HUES6 (cell line): ENCODE data around the gene PRKD2.
A peak's percentile ranks its signal among the peaks of the same experiment; 100 is the strongest.

ENCODE experiments used
- H3K27ac ChIP-seq: 2 replicates; pipeline ENCODE4 v1.7.0; 2013; ENCODE audit warnings: low read depth, mild to moderate bottlenecking, low read length, inconsistent platforms
- H3K27me3 ChIP-seq: 2 replicates; pipeline ENCODE4 v1.6.1; 2013; ENCODE audit warnings: low read length; ENCODE audit not compliant: control insufficient read depth, insufficient read depth
- H3K36me3 ChIP-seq: 2 replicates; pipeline ENCODE4 v1.6.1; 2013; ENCODE audit warnings: low read length; ENCODE audit not compliant: control insufficient read depth, insufficient read depth
- H3K4me1 ChIP-seq: 2 replicates; pipeline ENCODE4 v1.6.1; 2013; ENCODE audit warnings: low read length; ENCODE audit not compliant: control insufficient read depth, insufficient read depth
- H3K4me3 ChIP-seq: 2 replicates; pipeline ENCODE4 v1.5.1; 2013; ENCODE audit warnings: low read depth, low read length
- H3K9ac ChIP-seq: one replicate; pipeline ENCODE4 v1.6.1; 2013; ENCODE audit warnings: mild to moderate bottlenecking, low read length
- H3K9me3 ChIP-seq: 2 replicates; pipeline ENCODE4 v1.6.1; 2013; ENCODE audit warnings: low read depth, low read length; ENCODE audit not compliant: control insufficient read depth, insufficient read depth

Gene PRKD2

DNA sequence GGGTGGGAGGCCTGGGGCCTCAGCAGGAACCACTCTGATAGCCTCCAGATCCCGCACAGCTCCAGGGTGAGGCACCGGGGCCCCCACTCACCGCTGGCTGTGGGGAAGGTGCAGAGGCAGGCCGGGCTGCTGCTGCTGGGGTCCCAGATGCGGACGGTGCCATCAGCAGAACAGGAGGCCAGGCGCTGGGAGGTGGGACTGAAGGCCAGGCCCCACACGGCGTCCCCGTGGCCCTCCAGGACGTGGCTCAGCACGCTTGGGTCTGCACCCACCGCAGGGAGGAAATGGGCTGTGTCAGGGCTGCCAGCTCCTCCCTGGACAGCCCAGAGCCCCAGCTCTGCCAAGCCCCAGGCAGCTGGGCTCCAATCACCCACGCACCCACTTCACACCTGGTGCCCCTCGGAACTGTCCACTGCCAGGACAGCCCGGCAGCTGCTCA lies 6.1 kb upstream of the PRKD2 start:
- Histone ChIP-seq H3K9me3 (no peaks in the 10 kb centered on the region), H3K36me3 (peaks cover 92% of the 10 kb centered on the region), H3K27me3 (no peaks in the 10 kb centered on the region), H3K4me1 (peaks cover 14% of the 10 kb centered on the region), H3K9ac (no peak overlapping the region), H3K27ac (no peak overlapping the region), H3K4me3 (no peak overlapping the region)

DNA sequence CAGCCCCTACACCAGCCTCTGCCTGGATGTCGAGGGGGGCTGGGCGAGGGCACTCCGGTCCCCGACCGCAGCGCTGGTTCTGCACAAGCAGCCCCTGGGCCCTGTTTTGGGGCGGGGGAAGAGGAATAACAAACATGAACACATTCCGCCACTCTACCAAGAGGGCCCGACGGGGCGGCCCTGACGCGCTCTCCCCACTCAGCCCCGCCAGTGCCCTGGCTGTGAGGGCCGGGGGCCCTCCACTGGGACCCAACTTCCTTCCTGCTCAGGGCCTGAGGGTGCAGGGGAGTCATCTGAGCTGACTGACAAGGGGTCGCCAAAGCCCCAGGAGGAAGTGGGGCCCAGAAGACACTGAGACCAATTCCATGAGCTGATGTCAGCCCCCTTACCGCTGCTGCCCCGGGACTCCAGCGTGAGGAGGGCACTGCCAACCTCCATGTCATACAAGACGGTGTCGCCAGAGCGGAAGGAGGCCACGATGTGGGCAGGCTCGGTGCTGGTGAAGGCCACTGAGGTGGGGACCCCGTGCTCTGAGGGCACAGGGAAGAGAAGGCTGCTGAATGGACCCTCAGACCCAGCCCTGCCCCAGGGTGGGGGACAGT lies 5.6 kb upstream of the PRKD2 start:
- Histone ChIP-seq H3K36me3 (peaks cover 87% of the 10 kb centered on the region), H3K9me3 (no peaks in the 10 kb centered on the region), H3K9ac (no peak overlapping the region), H3K4me1 (peaks cover 19% of the 10 kb centered on the region), H3K27me3 (no peaks in the 10 kb centered on the region), H3K4me3 (no peak overlapping the region), H3K27ac (no peak overlapping the region)

DNA sequence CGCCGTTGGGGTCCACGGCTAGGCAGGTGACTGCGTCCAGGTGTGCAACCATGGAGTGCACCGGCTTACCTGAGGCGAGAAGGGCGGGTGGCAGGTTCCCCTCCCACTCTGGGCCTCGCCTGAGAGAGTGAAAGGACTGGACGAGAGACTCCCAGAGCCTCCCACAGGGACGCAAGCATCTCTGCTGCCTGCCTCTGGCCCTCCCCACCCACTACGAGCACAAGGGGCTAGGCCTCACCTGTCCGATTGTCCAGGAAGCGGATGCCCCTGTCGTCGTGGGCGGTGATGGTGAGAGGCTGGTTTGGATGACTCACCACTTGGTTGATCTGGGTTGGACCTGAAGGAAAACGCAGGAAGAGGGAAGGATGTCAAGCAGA lies 5.1 kb upstream of the PRKD2 start:
- Histone ChIP-seq H3K9ac (no peak overlapping the region), H3K4me1 (peaks cover 16% of the 10 kb centered on the region), H3K27ac (no peak overlapping the region), H3K27me3 (no peaks in the 10 kb centered on the region), H3K9me3 (no peaks in the 10 kb centered on the region), H3K36me3 (peaks cover 82% of the 10 kb centered on the region), H3K4me3 (no peak overlapping the region)

DNA sequence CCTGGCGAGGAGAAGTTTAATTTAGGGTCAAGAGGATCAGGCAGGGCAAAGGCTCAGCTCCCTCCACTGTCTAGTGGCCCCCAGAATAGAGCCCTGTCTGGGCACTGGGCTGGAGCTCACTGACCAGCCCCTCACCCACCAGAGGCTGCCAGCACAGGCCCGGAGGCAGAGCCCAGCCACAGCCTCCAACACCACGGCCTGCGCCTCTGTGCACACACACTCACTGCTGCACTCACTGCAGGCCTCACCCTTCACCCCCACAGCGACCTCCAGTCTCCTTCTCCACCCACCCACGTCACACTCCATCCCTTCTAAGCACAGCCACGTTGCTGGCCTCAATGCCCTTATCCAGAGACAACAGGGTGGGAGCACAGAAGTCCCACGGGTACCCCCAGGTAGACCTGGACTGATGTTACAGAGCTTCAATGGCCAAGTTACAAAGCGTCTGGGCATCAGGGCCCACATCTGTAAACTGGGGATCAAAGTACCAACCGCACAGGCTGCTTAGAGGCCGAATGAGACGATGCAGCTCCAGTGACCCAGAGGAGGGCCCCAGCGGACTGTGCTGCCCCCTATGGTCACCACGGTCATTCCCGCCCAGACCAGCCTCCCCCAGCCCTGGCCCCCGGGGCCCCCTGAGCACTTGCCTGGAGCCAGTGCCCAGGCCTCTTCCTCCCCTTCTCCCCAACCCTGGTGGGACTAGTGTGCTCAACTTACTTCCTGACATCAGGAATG lies 4.5 kb upstream of the PRKD2 start:
- H3K36me3 ChIP-seq, result peaks cover 76% of the 10 kb centered on the region
- H3K9me3 ChIP-seq, result no peaks in the 10 kb centered on the region

DNA sequence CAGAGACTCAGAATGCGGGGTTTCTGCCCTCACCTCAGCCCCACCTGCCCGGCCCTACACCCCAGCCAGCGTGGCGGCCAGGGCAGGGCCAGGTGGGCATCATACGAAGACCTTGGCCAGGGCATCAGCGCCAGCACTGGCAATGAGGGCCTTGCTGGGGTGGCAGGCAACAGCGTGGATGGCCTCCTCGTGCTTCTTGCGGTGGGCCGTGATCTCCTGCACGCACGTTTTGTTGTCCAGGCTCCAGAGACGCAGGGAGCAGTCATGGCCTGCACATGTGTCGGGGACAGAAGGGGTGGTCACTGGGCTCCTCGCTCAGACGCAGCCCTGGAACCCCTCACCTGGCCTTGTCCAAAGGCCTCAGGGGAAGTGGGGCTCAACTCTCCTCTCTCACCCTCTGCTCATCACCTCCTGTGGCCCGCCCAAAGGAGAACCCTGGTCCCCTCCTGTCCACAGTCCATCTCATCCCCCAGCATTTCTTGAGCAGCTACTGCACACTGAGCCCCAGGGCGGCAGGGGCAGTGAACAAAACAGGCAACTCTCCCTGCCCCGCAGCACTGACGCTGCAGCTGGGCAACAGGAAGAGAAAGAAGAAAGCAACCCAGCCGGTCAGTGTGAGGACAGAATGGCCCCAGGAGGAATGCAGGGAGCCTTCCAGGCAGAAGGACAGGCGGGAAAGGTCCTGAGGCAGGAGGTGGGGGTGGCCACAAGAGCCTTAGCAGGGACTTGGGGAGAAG lies 3.8 kb upstream of the PRKD2 start:
- Histone ChIP-seq H3K4me1 (peaks cover 7% of the 10 kb centered on the region), H3K9ac (no peak overlapping the region), H3K4me3 (no peak overlapping the region), H3K9me3 (no peaks in the 10 kb centered on the region), H3K36me3 (peaks cover 69% of the 10 kb centered on the region), H3K27me3 (no peaks in the 10 kb centered on the region), H3K27ac (no peak overlapping the region)

More for the DNA sequence above, 4.5 kb upstream of the PRKD2 start:
- Histone ChIP-seq H3K27ac (no peak overlapping the region), H3K4me1 (peaks cover 10% of the 10 kb centered on the region), H3K9ac (no peak overlapping the region), H3K27me3 (no peaks in the 10 kb centered on the region), H3K4me3 (no peak overlapping the region)

DNA sequence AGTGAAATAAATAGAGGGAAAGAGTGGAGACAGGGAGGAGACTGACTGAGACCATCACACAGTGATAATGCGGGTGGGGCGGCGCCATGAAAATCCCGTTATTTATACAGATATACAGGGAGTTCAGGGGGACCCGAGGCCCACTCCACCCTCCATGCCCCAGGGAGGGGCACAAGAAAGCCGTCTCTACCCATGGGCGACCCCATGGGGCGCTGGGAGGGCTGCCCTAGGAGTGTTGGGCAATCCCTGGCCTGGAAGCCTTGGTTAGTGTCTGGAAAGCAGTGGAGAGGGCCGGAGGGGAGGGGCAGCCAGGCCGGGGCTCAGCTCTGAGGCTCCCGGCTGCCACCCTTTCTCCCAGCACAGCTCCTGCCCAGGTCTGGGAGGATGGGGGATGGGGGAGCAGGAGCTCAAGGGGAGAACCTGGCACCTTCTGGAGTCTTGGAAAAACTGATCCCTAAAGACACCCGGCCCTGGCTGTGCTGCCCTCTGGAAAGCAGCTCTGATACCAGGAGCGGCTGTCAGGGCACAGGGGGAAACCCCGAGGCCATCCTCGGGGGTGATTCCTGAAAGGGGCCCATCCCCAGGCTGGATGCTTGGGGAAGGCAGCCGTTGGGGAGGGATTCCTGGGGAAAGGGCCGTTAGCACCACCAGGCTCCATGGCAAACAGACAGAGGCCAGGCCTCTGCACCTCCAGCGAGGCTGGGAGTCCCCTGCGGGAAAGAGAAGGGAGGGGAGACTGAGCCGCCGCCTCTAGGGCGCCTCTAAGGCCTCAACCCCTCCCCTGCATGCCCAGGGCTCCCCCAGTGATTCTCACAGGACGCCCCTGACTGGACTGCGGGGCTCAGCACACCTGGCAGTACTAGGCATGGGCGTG lies 3.0 kb upstream of the PRKD2 start:
- peaks cover 61% of the 10 kb centered on the region for H3K36me3 ChIP-seq
- no peak overlapping the region for H3K9ac ChIP-seq
- H3K4me3 ChIP-seq, result no peak overlapping the region
- no peak overlapping the region for H3K27ac ChIP-seq
- peaks cover 15% of the 10 kb centered on the region for H3K4me1 ChIP-seq
- H3K9me3 ChIP-seq, result no peaks in the 10 kb centered on the region
- H3K27me3 ChIP-seq, result no peaks in the 10 kb centered on the region

DNA sequence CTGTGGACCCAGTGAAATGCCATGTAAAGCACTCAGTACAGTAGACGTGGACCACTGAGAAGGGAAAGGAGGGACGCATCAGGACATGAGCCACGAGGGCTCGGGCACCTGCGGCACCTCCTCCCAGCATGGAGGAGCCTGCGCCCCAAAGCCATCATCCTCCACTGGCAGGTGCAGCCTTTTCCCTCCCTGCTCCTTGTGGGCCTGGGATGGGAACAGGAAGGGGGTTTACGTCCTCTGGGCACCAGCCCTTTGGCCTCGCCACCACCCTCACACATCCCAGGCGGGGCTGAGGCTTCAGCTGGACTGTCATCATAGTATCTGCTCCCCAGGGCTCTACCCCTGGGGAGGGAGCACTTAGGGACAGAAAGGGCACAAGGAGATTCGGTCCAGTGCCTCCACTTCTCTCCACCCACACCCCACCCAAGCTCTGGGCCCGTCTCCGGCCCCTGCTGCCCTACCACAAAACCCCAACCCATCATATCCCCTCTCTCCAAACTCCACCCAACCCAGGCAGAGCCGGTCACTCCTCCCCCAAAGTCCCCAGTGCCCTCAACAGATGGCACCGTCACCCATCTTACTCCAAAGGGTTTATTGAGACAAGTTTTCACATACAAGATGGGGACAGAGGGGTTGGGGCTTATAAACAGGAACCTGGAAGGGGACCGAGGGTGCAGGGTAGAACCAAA lies 2.2 kb upstream of the PRKD2 start:
- no peak overlapping the region for H3K27ac ChIP-seq
- H3K9ac ChIP-seq, result no peak overlapping the region
- H3K36me3 ChIP-seq, result peaks cover 53% of the 10 kb centered on the region
- H3K4me3 ChIP-seq, result no peak overlapping the region
- peaks cover 18% of the 10 kb centered on the region for H3K4me1 ChIP-seq
- no peaks in the 10 kb centered on the region for H3K27me3 ChIP-seq
- no peaks in the 10 kb centered on the region for H3K9me3 ChIP-seq

DNA sequence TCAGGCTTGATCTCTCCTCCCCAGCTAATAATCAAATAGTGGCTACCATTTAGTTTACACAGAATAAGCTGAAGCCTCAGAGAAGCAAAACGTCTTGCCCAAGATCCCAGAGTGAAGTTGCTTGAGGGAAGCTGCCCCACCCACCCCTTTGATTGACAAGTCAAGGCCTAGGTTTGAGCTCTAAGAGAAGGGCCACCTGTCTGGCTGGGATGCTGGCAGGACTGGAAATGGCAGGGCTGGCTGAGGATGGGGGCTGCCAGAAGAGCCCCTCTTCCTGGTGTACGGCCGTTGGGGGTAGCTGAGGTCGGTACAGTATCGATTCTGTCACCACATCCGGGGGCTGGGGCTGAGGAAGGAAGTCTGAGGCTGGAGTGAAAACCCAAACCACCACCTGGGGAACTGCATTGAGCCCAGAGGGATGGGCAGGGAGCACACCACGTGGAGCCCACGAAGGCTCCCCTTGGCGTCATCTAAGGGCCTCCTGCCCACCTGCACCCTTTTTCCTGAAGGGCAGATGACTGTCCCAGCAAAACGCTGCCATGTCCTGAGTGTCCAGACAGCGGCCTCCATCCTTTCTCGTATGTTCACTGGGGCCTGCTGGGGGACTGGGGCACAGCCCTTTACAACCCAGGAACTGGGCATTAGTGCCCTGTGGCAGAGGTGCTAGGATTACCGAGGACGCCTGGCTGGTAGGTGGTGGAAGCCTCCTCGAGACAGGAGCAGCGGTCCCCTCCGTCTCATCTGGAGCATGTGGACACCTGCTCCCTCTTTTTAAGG lies 1.4 kb upstream of the PRKD2 start:
- Histone ChIP-seq H3K9me3 (no peaks in the 10 kb centered on the region), H3K4me1 (peaks cover 19% of the 10 kb centered on the region), H3K27ac (no peak overlapping the region), H3K36me3 (peaks cover 46% of the 10 kb centered on the region), H3K9ac (no peak overlapping the region), H3K4me3 (0 out of 2 replicates have a peak overlapping the region, but pooled peaks have one; percentile 85), H3K27me3 (no peaks in the 10 kb centered on the region)

DNA sequence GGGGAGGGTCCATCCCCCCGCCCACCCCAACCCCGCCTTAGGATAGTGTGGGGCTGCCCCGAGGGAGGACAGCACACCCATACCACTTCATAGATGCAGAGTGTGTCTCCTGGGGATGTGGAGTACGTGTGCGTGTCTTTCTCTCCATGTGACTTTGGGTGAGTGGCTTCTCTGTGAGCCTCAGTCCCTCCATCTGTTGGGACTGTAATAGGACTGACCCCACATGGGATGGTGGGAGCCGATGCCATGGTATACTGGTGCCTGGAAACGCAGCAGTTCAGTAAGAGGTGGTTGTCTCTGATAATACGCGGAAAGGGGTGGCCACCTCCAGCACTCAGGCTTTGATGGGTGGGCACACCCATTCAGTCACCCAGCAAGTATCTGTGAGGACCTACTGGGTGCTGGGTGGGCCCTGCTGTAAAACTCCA lies 816 bp upstream of the PRKD2 start:
- Histone ChIP-seq H3K27ac (no peak overlapping the region), H3K4me1 (peaks cover 20% of the 10 kb centered on the region), H3K9me3 (no peaks in the 10 kb centered on the region), H3K27me3 (no peaks in the 10 kb centered on the region), H3K36me3 (peaks cover 40% of the 10 kb centered on the region), H3K4me3 (peak overlapping the region; percentile 85), H3K9ac (no peak overlapping the region)

DNA sequence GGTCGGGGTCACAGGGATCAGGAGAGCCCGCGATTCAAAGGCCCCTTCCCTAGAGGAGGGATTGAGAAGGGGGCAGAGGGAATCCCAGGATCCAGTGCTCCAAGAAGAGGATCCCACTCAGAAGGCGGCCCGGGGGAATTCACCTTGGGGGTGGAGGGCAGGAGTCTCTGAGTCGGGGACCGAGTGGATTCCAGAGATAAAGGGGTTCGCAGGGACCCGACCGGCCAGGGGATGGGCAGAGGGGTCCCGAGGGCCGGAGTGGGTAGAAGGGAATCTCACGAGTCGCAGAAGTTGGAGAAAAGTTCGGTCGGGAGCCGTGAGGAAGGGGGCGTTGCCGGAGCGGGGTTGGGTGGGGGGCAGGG lies 261 bp downstream of the PRKD2 start:
- Histone ChIP-seq H3K9me3 (no peaks in the 10 kb centered on the region), H3K27ac (peak overlapping the region; percentile 49; the same call in 1 of the 2 replicates)

More for the DNA sequence above, 261 bp downstream of the PRKD2 start:
- Histone ChIP-seq H3K9ac (peak overlapping the region; percentile 74), H3K4me1 (peaks cover 20% of the 10 kb centered on the region), H3K4me3 (peak overlapping the region; percentile 82), H3K27me3 (no peaks in the 10 kb centered on the region), H3K36me3 (peaks cover 30% of the 10 kb centered on the region)
